ENCODE measurements around the gene TBCCD1.
A peak's percentile ranks its signal among the peaks of the same experiment; 100 is the strongest.

TBCCD1 gene

GRCh38 chr3:186567072-186567921 is at the start of gene TBCCD1:
Gene TBCCD1, minus strand, starts transcription at chr3:186567339. Its CDS starts 3,010 bp downstream, at chr3:186564329.
- Histone ChIP-seq H3K4me3 (ENCODE audit: low read depth in 1 of 5, low read length in 5 of 5) (peak within 1 kb of the TSS; percentile 86 to 100 (median 97)), H3K4me1 (ENCODE audit: control insufficient read depth in 5 of 5, insufficient read depth in 5 of 5, low read length in 5 of 5) (peaks cover 7 to 41% (median 35%) of the 10 kb centered on the region in 5 donors), H3K27me3 (ENCODE audit: control insufficient read depth in 5 of 5, insufficient read depth in 4 of 5, low read length in 5 of 5) (no peaks in the 10 kb centered on the region), H3K27ac (ENCODE audit: low read depth, low read length) (peak within 1 kb of the TSS; percentile 79), H3K9ac (ENCODE audit: low read length in 5 of 5) (peak within 1 kb of the TSS; percentile 88 to 99 (median 98)), H3K36me3 (ENCODE audit: control insufficient read depth in 5 of 5, insufficient read depth in 5 of 5, low read length in 5 of 5) (peaks cover 0 to 9% (median 4%) of the 10 kb centered on the region in 5 donors), H3K9me3 (ENCODE audit: control insufficient read depth in 5 of 5, low read length in 5 of 5) (no peaks in the 10 kb centered on the region)

GRCh38 chr3:186616299-186616617 is 49.1 kb upstream of the TBCCD1 start:
- H3K9ac ChIP-seq (ENCODE audit: low read length in 5 of 5): no peak overlapping the region
- H3K4me3 ChIP-seq (ENCODE audit: low read depth in 1 of 5, low read length in 5 of 5): no peak overlapping the region
- H3K9me3 ChIP-seq (ENCODE audit: control insufficient read depth in 5 of 5, low read length in 5 of 5): no peaks in the 10 kb centered on the region
- no peaks in the 10 kb centered on the region for H3K36me3 ChIP-seq (ENCODE audit: control insufficient read depth in 5 of 5, insufficient read depth in 5 of 5, low read length in 5 of 5)
- H3K4me1 ChIP-seq (ENCODE audit: control insufficient read depth in 5 of 5, insufficient read depth in 5 of 5, low read length in 5 of 5): peaks cover 0 to 10% (median 7%) of the 10 kb centered on the region in 5 donors
- H3K27me3 ChIP-seq (ENCODE audit: control insufficient read depth in 5 of 5, insufficient read depth in 4 of 5, low read length in 5 of 5): peaks cover 10 to 37% (median 25%) of the 10 kb centered on the region in 5 donors
- no peak overlapping the region for H3K27ac ChIP-seq (ENCODE audit: low read depth, low read length)

- Histone ChIP-seq H3K9me3 (ENCODE audit: control insufficient read depth in 5 of 5, low read length in 5 of 5) (no peaks in the 10 kb centered on the region), H3K4me1 (ENCODE audit: control insufficient read depth in 5 of 5, insufficient read depth in 5 of 5, low read length in 5 of 5) (peaks cover 0 to 10% (median 7%) of the 10 kb centered on the region in 5 donors), H3K27ac (ENCODE audit: low read depth, low read length) (no peak overlapping the region), H3K9ac (ENCODE audit: low read length in 5 of 5) (no peak overlapping the region), H3K36me3 (ENCODE audit: control insufficient read depth in 5 of 5, insufficient read depth in 5 of 5, low read length in 5 of 5) (no peaks in the 10 kb centered on the region), H3K27me3 (ENCODE audit: control insufficient read depth in 5 of 5, insufficient read depth in 4 of 5, low read length in 5 of 5) (peaks cover 10 to 26% (median 20%) of the 10 kb centered on the region in 5 donors), H3K4me3 (ENCODE audit: low read depth in 1 of 5, low read length in 5 of 5) (no peak overlapping the region)
Measured at GRCh38 chr3:186614597-186615483, 47.7 kb upstream of the TBCCD1 start.

- Histone ChIP-seq H3K27ac (ENCODE audit: low read depth, low read length) (no peak overlapping the region), H3K4me1 (ENCODE audit: control insufficient read depth in 5 of 5, insufficient read depth in 5 of 5, low read length in 5 of 5) (peaks cover 0 to 10% (median 7%) of the 10 kb centered on the region in 5 donors), H3K4me3 (ENCODE audit: low read depth in 1 of 5, low read length in 5 of 5) (no peak overlapping the region), H3K9ac (ENCODE audit: low read length in 5 of 5) (no peak overlapping the region), H3K36me3 (ENCODE audit: control insufficient read depth in 5 of 5, insufficient read depth in 5 of 5, low read length in 5 of 5) (no peaks in the 10 kb centered on the region), H3K9me3 (ENCODE audit: control insufficient read depth in 5 of 5, low read length in 5 of 5) (no peaks in the 10 kb centered on the region), H3K27me3 (ENCODE audit: control insufficient read depth in 5 of 5, insufficient read depth in 4 of 5, low read length in 5 of 5) (peaks cover 10 to 26% (median 18%) of the 10 kb centered on the region in 5 donors)
Measured at GRCh38 chr3:186614266-186614596, 47.1 kb upstream of the TBCCD1 start.

GRCh38 chr3:186613637-186614265 is 46.6 kb upstream of the TBCCD1 start:
- Histone ChIP-seq H3K27ac (ENCODE audit: low read depth, low read length) (no peak overlapping the region), H3K36me3 (ENCODE audit: control insufficient read depth in 5 of 5, insufficient read depth in 5 of 5, low read length in 5 of 5) (no peaks in the 10 kb centered on the region), H3K4me3 (ENCODE audit: low read depth in 1 of 5, low read length in 5 of 5) (no peak overlapping the region), H3K27me3 (ENCODE audit: control insufficient read depth in 5 of 5, insufficient read depth in 4 of 5, low read length in 5 of 5) (peaks cover 10 to 26% (median 18%) of the 10 kb centered on the region in 5 donors), H3K9me3 (ENCODE audit: control insufficient read depth in 5 of 5, low read length in 5 of 5) (no peaks in the 10 kb centered on the region), H3K9ac (ENCODE audit: low read length in 5 of 5) (no peak overlapping the region), H3K4me1 (ENCODE audit: control insufficient read depth in 5 of 5, insufficient read depth in 5 of 5, low read length in 5 of 5) (peaks cover 0 to 10% (median 7%) of the 10 kb centered on the region in 5 donors)

GRCh38 chr3:186612721-186613636 is 45.8 kb upstream of the TBCCD1 start, which contains the start of gene AHSG:
Gene AHSG, plus strand, starts transcription at chr3:186613060. Its CDS starts 82 bp downstream, at chr3:186613142.
- H3K27me3 ChIP-seq (ENCODE audit: control insufficient read depth in 5 of 5, insufficient read depth in 4 of 5, low read length in 5 of 5): peaks cover 5 to 22% (median 12%) of the 10 kb centered on the region in 5 donors
- H3K27ac ChIP-seq (ENCODE audit: low read depth, low read length): no peak within 1 kb of the TSS
- no peaks in the 10 kb centered on the region for H3K9me3 ChIP-seq (ENCODE audit: control insufficient read depth in 5 of 5, low read length in 5 of 5)
- no peak within 1 kb of the TSS for H3K9ac ChIP-seq (ENCODE audit: low read length in 5 of 5)
- H3K36me3 ChIP-seq (ENCODE audit: control insufficient read depth in 5 of 5, insufficient read depth in 5 of 5, low read length in 5 of 5): no peaks in the 10 kb centered on the region
- H3K4me1 ChIP-seq (ENCODE audit: control insufficient read depth in 5 of 5, insufficient read depth in 5 of 5, low read length in 5 of 5): peaks cover 0 to 10% (median 7%) of the 10 kb centered on the region in 5 donors
- no peak within 1 kb of the TSS for H3K4me3 ChIP-seq (ENCODE audit: low read depth in 1 of 5, low read length in 5 of 5)

GRCh38 chr3:186612065-186612464 is 44.9 kb upstream of the TBCCD1 start:
- Histone ChIP-seq H3K27me3 (ENCODE audit: control insufficient read depth in 5 of 5, insufficient read depth in 4 of 5, low read length in 5 of 5) (peaks cover 5 to 16% (median 7%) of the 10 kb centered on the region in 5 donors), H3K36me3 (ENCODE audit: control insufficient read depth in 5 of 5, insufficient read depth in 5 of 5, low read length in 5 of 5) (no peaks in the 10 kb centered on the region), H3K9ac (ENCODE audit: low read length in 5 of 5) (no peak overlapping the region), H3K27ac (ENCODE audit: low read depth, low read length) (no peak overlapping the region), H3K4me3 (ENCODE audit: low read depth in 1 of 5, low read length in 5 of 5) (no peak overlapping the region), H3K9me3 (ENCODE audit: control insufficient read depth in 5 of 5, low read length in 5 of 5) (no peaks in the 10 kb centered on the region), H3K4me1 (ENCODE audit: control insufficient read depth in 5 of 5, insufficient read depth in 5 of 5, low read length in 5 of 5) (peaks cover 0 to 6% (median 4%) of the 10 kb centered on the region in 5 donors)

- H3K4me1 ChIP-seq (ENCODE audit: control insufficient read depth in 5 of 5, insufficient read depth in 5 of 5, low read length in 5 of 5): no peaks in the 10 kb centered on the region
- no peak overlapping the region for H3K27ac ChIP-seq (ENCODE audit: low read depth, low read length)
- no peak overlapping the region for H3K9ac ChIP-seq (ENCODE audit: low read length in 5 of 5)
- no peaks in the 10 kb centered on the region for H3K36me3 ChIP-seq (ENCODE audit: control insufficient read depth in 5 of 5, insufficient read depth in 5 of 5, low read length in 5 of 5)
- H3K4me3 ChIP-seq (ENCODE audit: low read depth in 1 of 5, low read length in 5 of 5): no peak overlapping the region
- no peaks in the 10 kb centered on the region for H3K9me3 ChIP-seq (ENCODE audit: control insufficient read depth in 5 of 5, low read length in 5 of 5)
- peaks cover under 1 to 10% (median 5%) of the 10 kb centered on the region in 5 donors for H3K27me3 ChIP-seq (ENCODE audit: control insufficient read depth in 5 of 5, insufficient read depth in 4 of 5, low read length in 5 of 5)
Measured at GRCh38 chr3:186609247-186609868, 42.2 kb upstream of the TBCCD1 start.

All from subcutaneous abdominal adipose tissue (tissue), 5 donors.